ENCODE measurements around the gene P2RY1. TPM values are rescaled to one million over a fixed set of nuclear protein-coding genes. Genes with fewer than 3 reads are reported as not detected.
A peak's percentile ranks its signal among the peaks of the same experiment; 100 is the strongest.
"Not testable (repeated sequence)": the region's sequence is repeated elsewhere in the genome, so short reads cannot be mapped to it uniquely, and the experiment has no call there.

P2RY1 gene
- total RNA-seq, 2 donors from 2014 or later = 1.7 to 2.4 TPM

DNA sequence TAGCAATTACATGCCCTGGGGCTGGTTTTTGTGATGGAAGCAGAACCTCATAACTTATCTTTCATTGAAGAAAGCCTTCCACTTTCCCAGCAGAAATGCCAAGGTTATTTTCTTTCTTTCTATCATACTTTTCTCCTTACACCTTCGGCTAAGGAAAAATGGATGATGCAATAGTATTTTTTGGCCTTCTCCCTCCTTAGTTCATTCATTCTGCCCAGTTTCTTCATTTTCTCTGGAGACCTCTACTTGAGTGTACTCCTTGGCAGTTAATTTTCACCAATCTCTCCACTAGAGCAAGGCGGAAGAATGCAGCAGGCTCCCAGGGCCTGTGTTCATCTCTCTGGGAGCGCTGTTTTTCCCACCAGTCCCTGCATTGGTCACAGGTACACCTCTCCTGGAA, 7.6 kb upstream of the P2RY1 start:
- Mint-ChIP-seq H3K4me3 (no peak overlapping the region), H3K9me3 (no peaks in the 10 kb centered on the region), H3K4me1 (ENCODE audit: low read depth) (no peaks in the 10 kb centered on the region), H3K27me3 (ENCODE audit: low read depth) (no peaks in the 10 kb centered on the region), H3K27ac (no peak overlapping the region), H3K36me3 (ENCODE audit: insufficient read depth in 2 of 2) (no peaks in the 10 kb centered on the region)
- DNase-seq (no peak), ATAC-seq (replicated peaks in 1 of 2) (no peak)

DNA sequence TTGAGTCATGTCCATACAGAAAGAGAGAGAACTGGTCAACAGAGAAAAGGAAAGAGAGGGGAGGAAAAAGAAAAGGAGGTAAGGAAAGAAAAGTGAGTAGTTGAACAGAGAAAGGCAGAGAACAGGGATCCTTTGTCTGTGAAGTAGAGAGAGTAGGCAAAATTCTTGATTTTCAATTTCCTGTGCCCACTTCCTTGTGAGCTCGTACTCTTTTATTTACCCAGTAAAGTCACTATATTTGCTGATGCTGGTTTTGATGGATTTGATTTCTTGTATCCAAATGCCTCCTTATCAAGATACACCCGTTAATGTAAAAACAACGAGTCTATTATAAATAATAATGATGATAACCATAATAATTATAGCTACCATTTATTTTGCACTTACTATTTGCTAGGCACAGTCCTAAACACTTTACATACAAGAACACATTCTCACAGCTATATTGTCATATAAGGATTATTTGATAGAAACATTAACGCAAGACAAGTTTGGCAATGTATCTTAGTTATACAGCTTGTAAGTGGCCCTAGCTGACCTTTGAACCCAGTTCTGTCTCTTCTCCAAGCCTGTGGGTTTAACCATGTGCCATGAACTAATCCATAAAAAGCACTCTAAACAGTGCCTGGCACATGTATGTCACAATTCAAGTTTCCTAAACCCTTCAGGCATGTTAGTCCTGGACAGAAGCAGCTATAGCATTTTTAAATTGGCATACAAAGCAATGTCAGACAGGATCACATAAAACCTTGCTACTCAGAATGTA, 6.7 kb upstream of the P2RY1 start:
- Mint-ChIP-seq H3K27me3 (ENCODE audit: low read depth) (peaks cover 4% of the 10 kb centered on the region), H3K9me3 (no peaks in the 10 kb centered on the region), H3K4me1 (ENCODE audit: low read depth) (no peaks in the 10 kb centered on the region), H3K4me3 (no peak overlapping the region), H3K27ac (no peak overlapping the region), H3K36me3 (ENCODE audit: insufficient read depth in 2 of 2) (no peaks in the 10 kb centered on the region)
- ATAC-seq (replicated peaks in 1 of 2) = no peak
- DNase-seq = no peak

DNA sequence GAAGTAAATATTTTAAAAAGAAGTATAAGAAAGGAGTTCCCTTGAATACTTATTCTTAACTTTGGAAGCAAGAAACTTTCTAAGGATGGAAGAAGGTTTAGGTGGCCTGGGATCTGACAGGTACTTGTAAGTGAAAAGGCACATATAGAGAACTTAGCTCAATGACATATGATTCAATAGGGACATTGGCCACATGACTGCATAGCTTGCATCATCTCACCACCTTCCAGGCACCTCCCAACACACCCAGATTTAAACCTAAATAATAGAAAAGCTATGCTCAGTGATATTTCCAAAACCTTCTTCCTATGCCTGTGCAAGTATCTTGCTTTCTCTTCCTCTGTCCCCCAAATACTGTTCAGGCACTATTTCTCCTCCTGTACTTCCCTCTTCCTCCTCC, 4.7 kb upstream of the P2RY1 start:
- Mint-ChIP-seq H3K4me3 (no peak overlapping the region), H3K9me3 (no peaks in the 10 kb centered on the region), H3K36me3 (ENCODE audit: insufficient read depth in 2 of 2) (no peaks in the 10 kb centered on the region), H3K4me1 (ENCODE audit: low read depth) (peaks cover 6% of the 10 kb centered on the region), H3K27me3 (ENCODE audit: low read depth) (peaks cover 14% of the 10 kb centered on the region), H3K27ac (no peak overlapping the region)
- ATAC-seq (replicated peaks in 1 of 2) = no peak
- DNase-seq = no peak

DNA sequence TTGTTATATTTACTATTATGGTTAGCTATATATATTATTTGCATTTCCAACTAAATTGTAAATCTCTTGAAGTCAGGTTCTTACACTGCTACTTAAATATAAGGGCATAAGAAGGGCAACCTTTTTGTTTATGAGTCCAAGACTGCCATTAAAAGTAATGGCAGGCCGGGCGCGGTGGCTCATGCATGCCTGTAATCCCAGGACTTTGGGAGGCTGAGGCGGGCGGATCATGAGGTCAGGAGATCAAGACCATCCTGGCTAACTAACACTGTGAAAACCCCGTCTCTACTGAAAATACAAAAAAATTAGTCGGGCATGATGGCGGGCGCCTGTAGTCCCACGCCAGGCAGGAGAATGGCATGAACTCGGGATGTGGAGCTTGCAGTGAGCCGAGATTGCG, 2.9 kb upstream of the P2RY1 start:
- H3K9me3 Mint-ChIP-seq = no peaks in the 10 kb centered on the region
- no peak for ATAC-seq (replicated peaks in 1 of 2)
- peaks cover 29% of the 10 kb centered on the region for H3K27me3 Mint-ChIP-seq (ENCODE audit: low read depth)

DNA sequence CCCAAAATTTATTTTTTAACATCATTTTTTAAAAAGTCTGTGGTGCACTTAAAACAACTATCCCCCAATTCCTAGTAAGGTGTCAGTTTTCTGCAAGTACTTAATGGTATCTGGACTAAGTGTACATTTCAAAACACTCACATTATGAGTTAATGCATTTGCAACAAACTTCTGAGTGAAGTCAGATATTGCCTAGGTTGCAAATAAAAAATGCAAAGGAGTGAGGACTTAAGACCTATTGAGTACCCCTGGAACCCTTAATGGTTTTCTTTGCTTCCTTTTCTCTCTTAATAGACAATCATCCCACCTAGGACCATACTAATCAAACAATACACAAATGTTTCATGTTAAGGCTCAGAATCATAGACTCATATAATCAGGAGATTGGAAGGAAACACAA, 1.8 kb upstream of the P2RY1 start:
- H3K4me3 Mint-ChIP-seq = no peak overlapping the region
- peaks cover 14% of the 10 kb centered on the region for H3K4me1 Mint-ChIP-seq (ENCODE audit: low read depth)
- no peak for DNase-seq
- no peaks in the 10 kb centered on the region for H3K9me3 Mint-ChIP-seq
- ATAC-seq (replicated peaks in 1 of 2) = no peak
- no peak overlapping the region for H3K27ac Mint-ChIP-seq
- H3K27me3 Mint-ChIP-seq (ENCODE audit: low read depth) = peaks cover 40% of the 10 kb centered on the region
- H3K36me3 Mint-ChIP-seq (ENCODE audit: insufficient read depth in 2 of 2) = peaks cover 0 to 2% of the 10 kb centered on the region in 2 donors

More for the DNA sequence above, 2.9 kb upstream of the P2RY1 start:
- Mint-ChIP-seq H3K4me1 (ENCODE audit: low read depth) (peaks cover 14% of the 10 kb centered on the region), H3K36me3 (ENCODE audit: insufficient read depth in 2 of 2) (peaks cover 0 to 2% of the 10 kb centered on the region in 2 donors), H3K27ac (no peak overlapping the region), H3K4me3 (no peak overlapping the region)
- DNase-seq = no peak

DNA sequence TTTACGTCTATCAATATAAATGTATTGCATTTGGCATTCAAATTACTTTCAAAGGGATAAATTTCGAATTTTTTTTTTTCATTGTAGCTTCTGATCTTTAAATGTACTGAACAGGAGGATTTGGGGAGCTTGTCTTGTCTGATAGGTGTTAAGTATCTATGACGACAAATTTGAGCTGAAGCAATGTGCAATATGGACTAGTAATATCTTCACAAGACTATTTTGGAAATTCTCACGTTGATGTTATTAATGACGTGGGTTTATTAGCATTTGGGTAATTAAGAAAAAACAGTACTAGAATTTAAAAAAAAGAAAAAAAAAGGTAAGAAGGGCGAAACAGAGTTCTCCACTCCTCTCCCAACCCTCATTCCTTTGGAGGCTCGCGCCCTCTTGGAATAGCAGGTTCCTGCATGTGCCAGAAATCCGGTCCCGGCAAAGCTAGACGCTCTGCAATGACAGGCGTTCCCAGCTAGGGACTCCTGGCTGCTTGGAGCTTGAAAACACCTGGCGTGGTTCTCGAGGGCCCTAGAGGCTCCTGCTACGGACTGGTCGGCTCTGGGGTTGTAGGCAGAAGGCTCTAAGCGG, 648 bp upstream of the P2RY1 start:
- no peak for DNase-seq
- Mint-ChIP-seq H3K4me1 (ENCODE audit: low read depth) (peaks cover 14% of the 10 kb centered on the region), H3K4me3 (peak overlapping the region; percentile 88 to 92), H3K27ac (no peak overlapping the region), H3K27me3 (ENCODE audit: low read depth) (peaks cover 43% of the 10 kb centered on the region), H3K36me3 (ENCODE audit: insufficient read depth in 2 of 2) (peaks cover 0 to 2% of the 10 kb centered on the region in 2 donors), H3K9me3 (no peaks in the 10 kb centered on the region)
- no peak for ATAC-seq (replicated peaks in 1 of 2)

DNA sequence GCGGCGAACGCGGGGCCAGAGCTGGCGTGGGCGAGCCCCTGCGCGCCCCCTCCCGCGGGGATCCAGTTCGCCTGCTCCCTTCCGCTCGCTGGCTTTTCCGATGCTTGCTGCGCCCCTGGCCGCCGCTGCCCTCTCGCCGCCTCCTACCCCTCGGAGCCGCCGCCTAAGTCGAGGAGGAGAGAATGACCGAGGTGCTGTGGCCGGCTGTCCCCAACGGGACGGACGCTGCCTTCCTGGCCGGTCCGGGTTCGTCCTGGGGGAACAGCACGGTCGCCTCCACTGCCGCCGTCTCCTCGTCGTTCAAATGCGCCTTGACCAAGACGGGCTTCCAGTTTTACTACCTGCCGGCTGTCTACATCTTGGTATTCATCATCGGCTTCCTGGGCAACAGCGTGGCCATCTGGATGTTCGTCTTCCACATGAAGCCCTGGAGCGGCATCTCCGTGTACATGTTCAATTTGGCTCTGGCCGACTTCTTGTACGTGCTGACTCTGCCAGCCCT, 721 bp downstream of the P2RY1 start:
- Mint-ChIP-seq H3K27me3 (ENCODE audit: low read depth) (peaks cover 43% of the 10 kb centered on the region), H3K9me3 (no peaks in the 10 kb centered on the region), H3K4me3 (peak overlapping the region; percentile 88 to 92), H3K27ac (no peak overlapping the region), H3K4me1 (ENCODE audit: low read depth) (peaks cover 14% of the 10 kb centered on the region), H3K36me3 (ENCODE audit: insufficient read depth in 2 of 2) (peaks cover 0 to 2% of the 10 kb centered on the region in 2 donors)
- ATAC-seq (replicated peaks in 1 of 2) (no peak), DNase-seq (peak in 1 of 2 donors; percentile 1)

DNA sequence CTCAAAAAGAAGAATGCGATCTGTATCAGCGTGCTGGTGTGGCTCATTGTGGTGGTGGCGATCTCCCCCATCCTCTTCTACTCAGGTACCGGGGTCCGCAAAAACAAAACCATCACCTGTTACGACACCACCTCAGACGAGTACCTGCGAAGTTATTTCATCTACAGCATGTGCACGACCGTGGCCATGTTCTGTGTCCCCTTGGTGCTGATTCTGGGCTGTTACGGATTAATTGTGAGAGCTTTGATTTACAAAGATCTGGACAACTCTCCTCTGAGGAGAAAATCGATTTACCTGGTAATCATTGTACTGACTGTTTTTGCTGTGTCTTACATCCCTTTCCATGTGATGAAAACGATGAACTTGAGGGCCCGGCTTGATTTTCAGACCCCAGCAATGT, 1.3 kb downstream of the P2RY1 start:
- Mint-ChIP-seq H3K9me3 (no peaks in the 10 kb centered on the region), H3K36me3 (ENCODE audit: insufficient read depth in 2 of 2) (peaks cover 0 to 2% of the 10 kb centered on the region in 2 donors), H3K27ac (no peak overlapping the region), H3K4me1 (ENCODE audit: low read depth) (peaks cover 14% of the 10 kb centered on the region), H3K27me3 (ENCODE audit: low read depth) (peaks cover 43% of the 10 kb centered on the region), H3K4me3 (peak overlapping the region; percentile 88 to 92)
- ATAC-seq (replicated peaks in 1 of 2) (no peak), DNase-seq (no peak)

DNA sequence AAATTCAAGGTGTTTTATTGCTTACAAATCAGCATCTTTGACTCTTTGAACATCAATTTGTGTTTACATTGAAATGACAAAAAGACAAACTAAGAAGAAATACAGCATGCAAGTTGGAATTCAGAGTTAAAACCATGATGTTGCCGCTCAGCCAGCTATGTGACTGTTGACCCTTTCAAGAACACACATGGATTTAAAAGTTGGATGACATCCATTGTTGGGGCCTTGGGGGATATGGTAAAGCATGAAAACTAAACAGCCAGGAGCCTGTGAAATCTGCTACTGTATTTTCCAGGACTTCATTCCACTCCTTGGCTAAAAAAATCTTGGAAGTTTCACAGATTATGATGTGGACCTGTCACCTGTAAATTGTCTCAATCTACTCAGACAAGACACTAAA, 4.6 kb downstream of the P2RY1 start:
- Mint-ChIP-seq H3K27me3 (ENCODE audit: low read depth) (peaks cover 29% of the 10 kb centered on the region), H3K36me3 (ENCODE audit: insufficient read depth in 2 of 2) (peaks cover 0 to 2% of the 10 kb centered on the region in 2 donors), H3K4me1 (ENCODE audit: low read depth) (peaks cover 9% of the 10 kb centered on the region), H3K9me3 (no peaks in the 10 kb centered on the region), H3K4me3 (no peak overlapping the region), H3K27ac (no peak overlapping the region)
- no peak for ATAC-seq (replicated peaks in 1 of 2)
- no peak for DNase-seq

DNA sequence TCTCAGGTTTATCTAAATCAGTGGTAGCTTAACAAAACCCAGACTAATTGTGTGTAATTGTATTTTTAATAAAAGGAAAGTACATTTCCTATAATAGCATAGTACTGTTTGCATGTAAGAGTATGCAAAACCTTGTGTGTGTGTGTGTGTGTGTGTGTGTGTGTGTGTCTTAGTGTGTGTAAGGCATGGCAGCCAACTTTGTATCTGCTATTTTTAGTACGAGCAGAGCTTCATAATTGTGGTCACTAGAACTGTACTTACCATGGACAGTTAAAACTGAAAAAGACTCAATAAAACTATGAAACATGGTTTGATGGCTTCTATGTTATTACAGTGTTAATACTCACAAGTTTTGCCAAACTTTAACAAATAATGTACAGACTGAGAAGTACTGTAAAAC, 6.2 kb downstream of the P2RY1 start:
- H3K27ac Mint-ChIP-seq = no peak overlapping the region
- H3K36me3 Mint-ChIP-seq (ENCODE audit: insufficient read depth in 2 of 2) = no peaks in the 10 kb centered on the region
- H3K27me3 Mint-ChIP-seq (ENCODE audit: low read depth) = peaks cover 23% of the 10 kb centered on the region
- DNase-seq (no peak), ATAC-seq (replicated peaks in 1 of 2) (no peak)
- no peak overlapping the region for H3K4me3 Mint-ChIP-seq
- H3K4me1 Mint-ChIP-seq (ENCODE audit: low read depth) = peaks cover 3% of the 10 kb centered on the region
- no peaks in the 10 kb centered on the region for H3K9me3 Mint-ChIP-seq

DNA sequence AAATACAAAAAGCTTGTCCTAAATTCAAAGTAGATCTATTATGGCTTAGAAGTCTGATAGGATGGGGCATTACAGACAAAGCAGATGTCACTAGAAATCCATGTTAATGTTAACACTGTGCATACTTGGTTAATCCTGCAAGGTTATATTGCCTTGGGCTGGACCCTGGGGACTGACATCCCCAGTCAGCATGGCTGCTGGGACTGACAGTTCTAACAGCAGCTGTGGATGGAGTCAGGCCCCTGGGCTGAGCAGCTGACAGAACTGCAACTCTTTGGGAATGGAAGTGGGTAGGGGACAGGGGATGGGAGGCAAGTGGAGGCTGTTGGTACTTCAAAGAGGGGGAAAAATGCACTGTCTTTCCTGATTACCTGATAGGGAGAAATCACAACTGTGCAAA, 7.5 kb downstream of the P2RY1 start:
- no peaks in the 10 kb centered on the region for H3K36me3 Mint-ChIP-seq (ENCODE audit: insufficient read depth in 2 of 2)
- H3K4me1 Mint-ChIP-seq (ENCODE audit: low read depth) = no peaks in the 10 kb centered on the region
- no peak overlapping the region for H3K4me3 Mint-ChIP-seq
- peaks cover 0 to 1% of the 10 kb centered on the region in 2 donors for H3K9me3 Mint-ChIP-seq
- ATAC-seq (replicated peaks in 1 of 2) = no peak
- H3K27me3 Mint-ChIP-seq (ENCODE audit: low read depth) = peaks cover 10% of the 10 kb centered on the region
- DNase-seq = no peak
- no peak overlapping the region for H3K27ac Mint-ChIP-seq

DNA sequence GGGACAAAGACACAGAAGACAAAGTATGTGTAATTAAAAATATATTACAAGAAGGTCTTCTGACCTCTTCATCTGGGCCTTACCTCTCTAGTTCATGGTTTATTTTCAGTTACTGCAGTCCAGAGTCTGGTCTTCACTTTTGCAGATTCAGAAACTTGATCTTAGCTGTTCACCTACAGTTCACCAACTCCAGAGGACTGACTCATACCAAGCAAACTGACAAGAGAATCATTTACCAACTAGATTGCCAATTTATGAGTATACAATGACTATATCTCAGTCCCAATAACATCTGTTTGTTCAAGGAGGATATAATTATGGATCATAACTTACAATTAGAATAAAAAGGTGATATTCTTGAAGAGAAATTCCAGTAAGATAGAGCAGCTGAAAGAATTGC, 9.0 kb downstream of the P2RY1 start:
- no peaks in the 10 kb centered on the region for H3K4me1 Mint-ChIP-seq (ENCODE audit: low read depth)
- peaks cover 1% of the 10 kb centered on the region for H3K27me3 Mint-ChIP-seq (ENCODE audit: low read depth)
- H3K27ac Mint-ChIP-seq = no peak overlapping the region
- no peak overlapping the region for H3K4me3 Mint-ChIP-seq
- no peak for DNase-seq
- H3K36me3 Mint-ChIP-seq (ENCODE audit: insufficient read depth in 2 of 2) = peaks cover 2 to 3% of the 10 kb centered on the region in 2 donors
- no peak for ATAC-seq (replicated peaks in 1 of 2)
- peaks cover 3 to 5% of the 10 kb centered on the region in 2 donors for H3K9me3 Mint-ChIP-seq

DNA sequence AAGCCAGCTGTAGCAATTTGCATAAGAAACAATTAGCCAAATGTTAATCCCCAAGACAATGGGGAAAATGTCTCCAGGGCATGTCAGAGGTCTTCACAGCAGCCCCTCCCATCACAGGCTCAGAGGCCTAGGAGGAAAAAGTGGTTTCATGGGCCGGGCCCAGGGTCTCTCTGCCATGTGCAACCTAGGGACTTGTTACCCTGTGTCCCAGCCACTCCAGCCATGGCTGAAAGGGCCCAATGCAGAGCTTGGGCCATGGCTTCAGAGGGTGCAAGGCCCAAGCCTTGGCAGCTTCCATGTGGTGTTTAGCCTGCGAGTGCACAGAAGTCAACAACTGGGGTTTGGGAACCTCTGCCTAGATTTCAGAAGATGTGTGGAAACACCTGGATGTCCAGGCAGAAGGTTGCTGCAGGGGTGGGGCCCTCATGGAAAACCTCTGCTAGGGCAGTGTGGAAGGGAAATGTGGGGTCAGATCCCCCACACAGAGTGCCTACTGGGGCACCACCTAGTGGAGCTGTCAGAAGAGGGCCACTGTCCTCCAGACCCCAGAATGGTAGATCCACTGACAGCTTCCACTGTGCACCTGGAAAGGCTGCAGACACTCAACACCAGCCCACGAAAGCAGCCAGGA, 11.8 kb downstream of the P2RY1 start:
- not testable (repeated sequence) for H3K27ac Mint-ChIP-seq; ATAC-seq (replicated peaks in 1 of 2); DNase-seq; H3K4me3 Mint-ChIP-seq; H3K36me3 Mint-ChIP-seq (ENCODE audit: insufficient read depth in 2 of 2); H3K9me3 Mint-ChIP-seq; H3K4me1 Mint-ChIP-seq (ENCODE audit: low read depth); H3K27me3 Mint-ChIP-seq (ENCODE audit: low read depth)

Data from activated T-cell treated with anti-CD3 and anti-CD28 coated beads, Interleukin-2, amount 50 U/mL, for 72 hours (primary cell).